OCI-LY3 (cell line): ENCODE measurements around the gene PCSK6.

ENCODE experiments used
- H2AFZ ChIP-seq: fragments of 200-600, 300-600 bp; shearing (Covaris generic); 2 replicates; pipeline ENCODE4 v1.6.0; 2014; ENCODE audit warnings: antibody characterized with exemption, low read depth, low read length
- H3K27ac ChIP-seq: fragments of 200-600, 300-600 bp; sonication (generic); 2 replicates; pipeline ENCODE4 v1.5.1; 2014; ENCODE audit warnings: mild to moderate bottlenecking, low read length, moderate library complexity, mixed read lengths
- H3K27me3 ChIP-seq: fragments of 200-600, 300-600 bp; sonication (generic); 2 replicates; pipeline ENCODE4 v1.6.1; 2014; ENCODE audit warnings: low read depth, low read length, mixed read lengths
- H3K36me3 ChIP-seq: fragments of 200-600, 300-600 bp; sonication (generic); replicated peaks from 2 replicates; pipeline ENCODE3; 2014; ENCODE audit warnings: low read depth, low read length, mixed read lengths
- H3K4me1 ChIP-seq: fragments of 300-600, 200-600 bp; sonication (generic); 2 replicates; pipeline ENCODE4 v1.6.1; 2014; ENCODE audit warnings: low read length, mixed read lengths
- H3K4me2 ChIP-seq: fragments of 200-600, 300-600 bp; sonication (generic); 2 replicates; pipeline ENCODE4 v1.6.1; 2014; ENCODE audit warnings: low read length, mixed read lengths
- H3K4me3 ChIP-seq: fragments of 300-600, 200-600 bp; sonication (generic); 2 replicates; pipeline ENCODE4 v1.5.1; 2014; ENCODE audit warnings: antibody characterized with exemption, mild to moderate bottlenecking, low read length, moderate library complexity
- H3K79me2 ChIP-seq: fragments of 300-600, 200-600 bp; shearing (Covaris generic); 2 replicates; pipeline ENCODE4 v1.6.1; 2014; ENCODE audit warnings: mild to moderate bottlenecking, low read length, mixed read lengths
- H3K9ac ChIP-seq: fragments of 300-600, 200-600 bp; shearing (Covaris generic); 2 replicates; pipeline ENCODE4 v1.6.0; 2014; ENCODE audit warnings: mild to moderate bottlenecking, low read length, moderate library complexity
- H3K9me3 ChIP-seq: fragments of 200-600, 300-600 bp; shearing (Covaris generic); 2 replicates; pipeline ENCODE4 v1.6.1; 2014; ENCODE audit warnings: low read length, mixed read lengths; ENCODE audit not compliant: insufficient read depth
- H4K20me1 ChIP-seq: fragments of 200-600, 300-600 bp; sonication (generic); 2 replicates; pipeline ENCODE4 v1.6.1; 2016; ENCODE audit warnings: low read length, mixed read lengths; ENCODE audit not compliant: insufficient read depth
- EZH2phosphoT487 ChIP-seq: fragments of 200-600 bp; shearing (Covaris generic); IDR thresholded peaks from 2 replicates; pipeline ENCODE4 v1.6.1; 2018; ENCODE audit warnings: antibody characterized with exemption, mixed run types, low read depth
- TF ChIP-seq, protein P1 (sequence below): fragments of 200-600, 300-600 bp; sonication (generic); IDR thresholded peaks from 2 replicates; pipeline ENCODE4 v1.5.1; 2014; ENCODE audit warnings: antibody characterized with exemption, low read length, low read depth

The PCSK6 gene

DNA sequence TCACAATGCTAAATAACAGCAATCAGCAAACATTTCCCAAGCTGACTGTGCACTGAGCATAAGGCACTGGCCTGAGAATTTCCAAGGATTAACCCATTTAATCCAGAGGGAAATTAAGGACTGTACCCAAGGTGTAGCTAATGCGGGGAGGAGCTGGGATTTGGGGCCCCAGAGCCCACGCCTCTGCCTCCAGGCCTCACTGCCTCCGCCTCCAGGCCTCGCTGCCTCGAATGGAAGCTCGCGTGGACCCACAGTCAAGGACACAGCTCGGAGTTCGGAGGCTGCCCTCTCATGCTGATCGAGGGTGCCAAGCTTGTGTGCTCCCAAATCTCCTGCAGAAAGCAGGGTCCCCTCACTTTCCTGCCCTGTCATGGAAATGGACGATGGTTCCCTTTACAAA, 118.0 kb downstream of the PCSK6 start:
- no peak overlapping the region for H3K4me3 ChIP-seq
- H3K4me2 ChIP-seq: no peak overlapping the region
- no peak overlapping the region for H2AFZ ChIP-seq
- peaks cover 8% of the 10 kb centered on the region for H3K27me3 ChIP-seq
- no peak overlapping the region for H3K27ac ChIP-seq
- H3K4me1 ChIP-seq: no peaks in the 10 kb centered on the region
- H3K79me2 ChIP-seq: no peaks in the 10 kb centered on the region
- H3K9ac ChIP-seq: no peak overlapping the region
- TF ChIP-seq EZH2phosphoT487: no peak
- TF ChIP-seq, protein P1, sequence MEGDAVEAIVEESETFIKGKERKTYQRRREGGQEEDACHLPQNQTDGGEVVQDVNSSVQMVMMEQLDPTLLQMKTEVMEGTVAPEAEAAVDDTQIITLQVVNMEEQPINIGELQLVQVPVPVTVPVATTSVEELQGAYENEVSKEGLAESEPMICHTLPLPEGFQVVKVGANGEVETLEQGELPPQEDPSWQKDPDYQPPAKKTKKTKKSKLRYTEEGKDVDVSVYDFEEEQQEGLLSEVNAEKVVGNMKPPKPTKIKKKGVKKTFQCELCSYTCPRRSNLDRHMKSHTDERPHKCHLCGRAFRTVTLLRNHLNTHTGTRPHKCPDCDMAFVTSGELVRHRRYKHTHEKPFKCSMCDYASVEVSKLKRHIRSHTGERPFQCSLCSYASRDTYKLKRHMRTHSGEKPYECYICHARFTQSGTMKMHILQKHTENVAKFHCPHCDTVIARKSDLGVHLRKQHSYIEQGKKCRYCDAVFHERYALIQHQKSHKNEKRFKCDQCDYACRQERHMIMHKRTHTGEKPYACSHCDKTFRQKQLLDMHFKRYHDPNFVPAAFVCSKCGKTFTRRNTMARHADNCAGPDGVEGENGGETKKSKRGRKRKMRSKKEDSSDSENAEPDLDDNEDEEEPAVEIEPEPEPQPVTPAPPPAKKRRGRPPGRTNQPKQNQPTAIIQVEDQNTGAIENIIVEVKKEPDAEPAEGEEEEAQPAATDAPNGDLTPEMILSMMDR: no peak
- H3K9me3 ChIP-seq: no peaks in the 10 kb centered on the region
- no peaks in the 10 kb centered on the region for H3K36me3 ChIP-seq
- H4K20me1 ChIP-seq: no peaks in the 10 kb centered on the region

DNA sequence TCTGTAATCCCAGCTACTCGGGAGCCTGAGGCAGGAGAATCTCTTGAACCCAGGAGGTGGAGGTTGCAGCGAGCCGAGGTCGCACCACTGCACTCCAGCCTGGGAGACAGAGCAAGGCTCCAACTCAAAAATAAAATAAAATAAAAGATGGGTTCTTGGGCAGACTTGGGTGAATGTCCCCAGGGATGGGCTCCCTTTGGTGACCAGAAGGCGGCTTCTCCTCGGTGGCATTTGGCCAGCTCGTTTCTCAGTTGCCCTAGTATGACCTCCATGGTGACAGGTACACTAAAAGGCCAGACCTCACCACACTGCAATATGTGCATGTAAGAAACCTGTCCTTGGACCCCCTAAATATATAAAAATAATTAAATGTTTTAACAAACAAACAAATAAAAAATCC, 118.4 kb downstream of the PCSK6 start:
- no peaks in the 10 kb centered on the region for H3K4me1 ChIP-seq
- H3K79me2 ChIP-seq: no peaks in the 10 kb centered on the region
- H3K9me3 ChIP-seq: no peaks in the 10 kb centered on the region
- no peak overlapping the region for H2AFZ ChIP-seq
- no peaks in the 10 kb centered on the region for H4K20me1 ChIP-seq
- no peaks in the 10 kb centered on the region for H3K36me3 ChIP-seq
- no peak overlapping the region for H3K27ac ChIP-seq
- H3K4me2 ChIP-seq: no peak overlapping the region
- H3K9ac ChIP-seq: no peak overlapping the region
- H3K4me3 ChIP-seq: no peak overlapping the region
- no peak for TF ChIP-seq EZH2phosphoT487
- TF ChIP-seq, protein P1: no peak
- H3K27me3 ChIP-seq: peaks cover 13% of the 10 kb centered on the region

DNA sequence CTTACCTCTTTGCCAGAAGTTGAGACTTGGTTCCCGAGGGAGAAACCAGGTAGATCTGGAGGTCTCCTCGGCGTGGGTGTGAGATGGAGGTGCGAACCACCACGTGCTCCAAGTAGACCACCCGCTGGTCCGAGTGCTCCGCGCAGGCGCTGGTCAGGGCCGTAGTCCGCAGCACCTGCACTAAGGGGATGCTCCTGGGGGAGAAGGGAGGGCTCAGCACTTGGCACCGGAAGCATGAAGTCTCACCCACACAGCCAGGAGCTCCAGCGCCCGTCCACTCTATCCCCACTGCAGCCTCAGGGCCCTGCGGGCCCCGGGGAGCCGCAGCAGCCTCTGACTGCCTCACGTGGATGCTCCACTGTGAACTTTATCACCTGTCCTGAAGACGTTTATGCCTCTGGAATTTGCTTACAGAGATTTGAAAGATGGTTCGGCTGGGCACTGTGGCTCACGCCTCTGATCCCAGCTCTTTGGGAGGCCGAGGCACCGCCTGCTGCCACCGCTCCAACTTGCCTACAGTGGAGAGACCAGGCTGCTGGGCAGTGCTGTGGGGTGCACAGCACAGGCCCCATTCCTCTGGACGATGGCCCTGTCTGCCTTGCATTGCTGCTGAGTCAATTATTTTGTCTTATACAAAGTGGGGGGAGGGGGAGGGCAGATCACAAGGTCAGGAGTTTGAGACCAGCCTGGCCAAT, 119.0 kb downstream of the PCSK6 start:
- H2AFZ ChIP-seq: no peak overlapping the region
- no peak overlapping the region for H3K27ac ChIP-seq
- no peak overlapping the region for H3K9ac ChIP-seq
- no peak overlapping the region for H3K4me2 ChIP-seq
- peaks cover 16% of the 10 kb centered on the region for H3K27me3 ChIP-seq
- H3K4me1 ChIP-seq: no peaks in the 10 kb centered on the region
- H3K36me3 ChIP-seq: no peaks in the 10 kb centered on the region
- no peaks in the 10 kb centered on the region for H3K9me3 ChIP-seq
- no peak overlapping the region for H3K4me3 ChIP-seq
- no peaks in the 10 kb centered on the region for H4K20me1 ChIP-seq
- no peaks in the 10 kb centered on the region for H3K79me2 ChIP-seq
- TF ChIP-seq, protein P1: no peak
- TF ChIP-seq EZH2phosphoT487: no peak

DNA sequence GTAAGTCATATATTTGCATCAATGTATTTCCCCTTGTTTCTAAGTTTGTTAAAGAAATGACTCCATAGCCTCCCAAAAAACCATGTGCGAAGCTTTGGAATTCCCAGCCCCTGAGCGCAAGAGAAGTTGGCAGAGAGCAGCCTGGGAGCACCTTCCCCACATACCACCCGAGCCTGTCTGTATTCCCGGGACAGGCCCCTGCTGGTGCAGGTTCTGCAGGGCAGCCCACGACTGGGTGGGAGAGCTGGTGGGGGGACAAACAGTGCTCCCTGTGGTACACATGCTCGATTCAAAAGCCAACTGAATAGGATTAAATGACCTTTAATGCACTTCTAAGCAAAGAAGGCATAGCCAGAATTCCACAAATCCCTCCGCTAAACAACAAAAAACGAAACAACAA, 119.8 kb downstream of the PCSK6 start:
- Histone ChIP-seq H3K27ac (no peak overlapping the region), H3K36me3 (no peaks in the 10 kb centered on the region), H3K4me1 (no peaks in the 10 kb centered on the region), H3K9me3 (no peaks in the 10 kb centered on the region), H3K79me2 (no peaks in the 10 kb centered on the region), H3K4me2 (no peak overlapping the region), H4K20me1 (no peaks in the 10 kb centered on the region), H3K9ac (no peak overlapping the region), H2AFZ (no peak overlapping the region), H3K4me3 (no peak overlapping the region), H3K27me3 (peaks cover 23% of the 10 kb centered on the region)
- TF ChIP-seq EZH2phosphoT487: no peak
- TF ChIP-seq, protein P1: no peak
